GM23338 (cell line): Measurements from ENCODE around the gene ZCCHC9. TPM values are rescaled to one million over a fixed set of nuclear protein-coding genes. Genes with fewer than 3 reads are reported as not detected.

Experiments
- polyA plus RNA-seq: library from polyadenylated mRNA; unstranded; fragments of >200 nt; fragmentation: Nextera tagmentation; extraction: Ambion mirVana; gene quantifications from 2 replicates; pipeline ENCODE4 v1.2.1, GENCODE V29; 2016
- total RNA-seq: library from RNA; depleted of rRNA; stranded (reverse); fragments of >200 nt; shearing (Covaris generic); gene quantifications from 2 replicates; pipeline ENCODE4 v1.2.3, GENCODE V29; 2014; rRNA removed

ZCCHC9 gene
- total and polyA plus RNA-seq, 2 experiments from 2014 or later, result 31.1 to 48.7 TPM

Other genes starting within 250 kb of the ZCCHC9 start
- 3.4 and 8.2 TPM in 2 replicates for gene CKMT2, start 68.3 kb upstream of the ZCCHC9 start, total RNA-seq
- 2.1 and 2.9 TPM in 2 replicates for gene CKMT2, start 68.3 kb upstream of the ZCCHC9 start, polyA plus RNA-seq
- gene ACOT12, start 92.5 kb downstream of the ZCCHC9 start, total RNA-seq, result 1.4 TPM in 1 of 2 replicates, not detected in the other
- 0.15 and 0.54 TPM in 2 replicates for gene ACOT12, start 92.5 kb downstream of the ZCCHC9 start, polyA plus RNA-seq